ENCODE results near the gene AGBL4.

AGBL4 gene

DNA sequence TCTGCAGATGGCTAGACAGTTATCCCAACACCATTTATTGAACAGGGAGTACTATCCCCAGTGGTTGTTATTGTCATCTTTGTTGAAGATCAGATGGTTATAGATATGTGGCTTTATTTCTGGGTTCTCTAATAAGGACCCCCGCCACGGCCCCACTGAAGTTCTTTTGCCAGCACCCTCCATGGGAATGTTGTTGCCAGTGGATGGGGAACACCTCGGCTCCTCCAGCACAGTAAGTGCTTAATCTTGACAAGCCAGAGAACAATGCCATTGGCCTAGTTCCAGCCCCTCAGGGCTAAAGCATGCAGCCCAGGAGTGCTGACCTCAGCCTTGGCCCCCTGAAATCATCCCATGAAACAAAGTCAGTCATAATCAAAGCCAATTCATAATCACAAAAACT is 337.6 kb downstream of the AGBL4 start:
- DNase-seq: no peak

- DNase-seq: no peak
Observed at GRCh38 chr1:49677706-49678105, 346.0 kb downstream of the AGBL4 start.

- DNase-seq: no peak
Observed at GRCh38 chr1:49651136-49651535, 372.6 kb downstream of the AGBL4 start.

- no peak for DNase-seq
Observed at GRCh38 chr1:49630156-49630555, 393.6 kb downstream of the AGBL4 start.

- no peak for DNase-seq
Observed at GRCh38 chr1:49627781-49628180, 396.0 kb downstream of the AGBL4 start.

DNA sequence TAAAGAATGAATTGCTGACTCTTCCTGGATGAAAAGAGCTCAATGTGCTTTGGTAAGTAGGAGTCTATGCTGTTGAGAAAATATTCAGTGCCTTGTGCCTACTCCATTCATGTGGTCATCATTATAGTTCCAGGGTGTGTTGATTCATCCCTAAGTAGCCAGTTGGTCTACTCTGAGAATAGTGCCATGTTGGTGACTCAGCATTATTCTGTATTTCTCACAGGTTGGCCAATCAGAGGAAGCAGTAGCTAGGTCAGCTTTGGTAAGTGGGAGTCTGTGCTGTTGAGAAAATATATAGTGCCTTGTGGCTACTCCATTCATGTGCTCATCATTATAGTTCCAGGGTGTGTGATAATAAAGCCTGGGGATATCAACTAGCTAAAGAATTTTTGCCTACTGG is 397.3 kb downstream of the AGBL4 start:
- DNase-seq: no peak

- no peak for DNase-seq
Observed at GRCh38 chr1:49622877-49623276, 400.9 kb downstream of the AGBL4 start.

DNA sequence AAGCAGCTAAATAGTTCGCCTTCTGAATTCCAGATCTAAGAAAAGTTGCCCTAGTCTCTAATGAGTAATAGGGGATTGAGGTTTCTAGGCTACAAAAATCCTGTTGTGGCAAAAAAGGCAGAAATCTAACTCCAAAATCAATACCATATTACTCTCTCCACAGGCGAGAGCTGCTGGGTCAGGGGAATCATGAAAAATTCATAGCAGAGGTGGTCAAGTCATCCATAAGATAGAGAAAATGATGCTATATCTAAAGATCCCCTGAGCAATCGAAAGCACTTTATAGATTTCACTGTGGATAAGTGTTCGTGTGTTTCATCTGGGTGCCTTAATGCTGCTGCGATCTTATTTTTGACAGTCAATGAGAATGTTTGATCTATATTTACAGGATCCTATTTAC is 417.7 kb downstream of the AGBL4 start:
- no peak for DNase-seq

- no peak for DNase-seq
Observed at GRCh38 chr1:49597436-49597835, 426.3 kb downstream of the AGBL4 start.

DNA sequence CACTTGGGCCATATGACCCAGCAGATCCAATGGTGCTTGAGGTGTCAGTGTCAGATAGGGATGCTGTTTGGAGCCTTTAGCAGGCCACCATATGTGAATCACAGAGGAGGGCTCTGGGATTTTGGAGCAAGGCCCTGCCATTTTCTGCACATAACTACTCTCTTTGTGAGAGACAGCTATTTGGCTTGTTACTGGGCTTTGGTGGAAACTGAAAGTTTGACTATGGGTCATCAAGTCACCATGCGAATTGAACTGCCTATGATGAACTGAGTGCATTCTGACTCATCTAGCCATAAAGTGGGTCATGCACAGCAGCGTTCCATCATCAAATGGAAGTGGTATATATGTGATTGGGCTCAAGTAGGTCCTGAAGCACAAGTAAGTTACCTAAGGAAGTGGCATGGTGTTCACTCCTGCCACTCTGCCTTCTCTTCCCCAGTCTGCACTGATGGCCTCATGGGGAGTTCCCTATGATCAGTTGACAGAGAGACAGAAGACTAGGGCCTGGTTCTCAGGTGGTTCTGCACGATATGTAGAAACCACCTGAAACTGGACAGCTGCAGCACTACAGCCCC is 447.3 kb downstream of the AGBL4 start:
- DNase-seq: no peak

DNA sequence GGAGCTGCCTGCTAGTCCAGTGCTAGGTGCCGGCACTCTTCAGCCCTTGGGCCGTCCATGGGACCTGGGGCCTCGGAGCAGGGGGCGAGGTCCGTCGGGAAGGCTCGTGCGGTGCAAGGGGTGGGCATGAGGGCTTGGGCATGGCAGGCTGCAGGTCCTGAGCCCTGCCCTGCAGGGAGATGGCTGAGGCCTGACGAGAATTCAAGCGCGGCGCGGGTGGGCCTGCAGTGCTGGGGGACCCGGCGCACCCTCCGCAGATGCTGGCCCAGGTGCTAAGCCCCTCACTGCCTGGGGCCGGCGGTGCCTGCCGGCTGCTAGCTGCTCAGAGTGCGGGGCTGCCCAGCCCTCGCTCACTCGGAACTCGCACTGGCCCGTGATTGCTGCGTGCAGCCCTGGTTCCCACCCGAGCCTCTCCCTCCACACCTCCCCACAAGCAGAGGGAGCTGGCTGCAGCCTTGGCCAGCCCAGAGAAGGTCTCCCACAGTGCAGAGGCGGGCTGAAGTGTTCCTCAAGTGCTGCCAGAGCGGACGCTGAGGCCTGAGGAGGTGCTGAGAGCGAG is 467.0 kb downstream of the AGBL4 start:
- DNase-seq: no peak

GRCh38 chr1:49552101-49552500 is 471.7 kb downstream of the AGBL4 start:
- no peak for DNase-seq

DNA sequence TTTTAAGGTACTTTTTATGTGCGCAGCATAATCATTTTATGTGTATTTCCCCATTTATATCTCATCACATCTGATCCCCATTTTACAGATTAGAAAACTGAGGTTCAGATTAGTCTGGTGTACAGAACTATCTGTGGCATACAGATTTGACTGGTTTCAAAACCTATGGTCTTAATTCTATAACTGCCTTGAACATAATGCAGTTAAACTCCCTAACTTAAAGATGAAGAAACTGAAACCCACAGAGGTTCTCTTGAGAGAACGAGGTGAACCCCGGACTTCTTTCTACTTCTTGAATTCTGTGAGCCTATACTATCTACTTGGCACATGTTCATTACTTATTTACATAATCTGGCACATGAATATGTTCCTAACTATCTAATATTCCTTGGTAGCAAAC is 479.1 kb downstream of the AGBL4 start:
- no peak for DNase-seq

- no peak for DNase-seq
Observed at GRCh38 chr1:49541096-49541752, 482.5 kb downstream of the AGBL4 start.

GRCh38 chr1:49527606-49528305 is 496.0 kb downstream of the AGBL4 start:
- DNase-seq: no peak

GRCh38 chr1:49526672-49527071 is 497.1 kb downstream of the AGBL4 start:
- DNase-seq: no peak

- no peak for DNase-seq
Observed at GRCh38 chr1:49523764-49524163, 500.0 kb downstream of the AGBL4 start.

DNA sequence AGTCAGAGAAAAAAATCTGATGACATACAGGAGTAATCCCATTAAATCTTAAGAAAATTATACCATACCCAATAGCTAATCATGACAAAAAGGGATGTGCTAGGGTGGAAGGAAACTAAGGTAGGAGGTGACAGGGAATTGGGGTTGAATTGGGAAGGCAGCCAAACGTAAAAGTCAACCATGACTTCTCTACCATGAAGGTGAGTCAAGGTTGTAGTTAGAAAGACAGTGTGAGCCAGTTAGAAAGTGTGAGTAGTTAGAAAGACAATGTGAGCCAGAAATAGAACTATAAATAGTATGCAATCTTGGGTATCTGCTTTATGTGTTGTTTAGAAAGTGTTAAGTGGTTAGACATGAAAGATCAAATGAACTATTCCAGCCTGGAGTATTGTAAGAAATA is 556.8 kb downstream of the AGBL4 start:
- no peak for DNase-seq

- DNase-seq: no peak
Observed at GRCh38 chr1:49465486-49466185, 558.1 kb downstream of the AGBL4 start.

- no peak for DNase-seq
Observed at GRCh38 chr1:49448200-49448599, 575.6 kb downstream of the AGBL4 start.

- no peak for DNase-seq
Observed at GRCh38 chr1:49436865-49437264, 586.9 kb downstream of the AGBL4 start.

DNA sequence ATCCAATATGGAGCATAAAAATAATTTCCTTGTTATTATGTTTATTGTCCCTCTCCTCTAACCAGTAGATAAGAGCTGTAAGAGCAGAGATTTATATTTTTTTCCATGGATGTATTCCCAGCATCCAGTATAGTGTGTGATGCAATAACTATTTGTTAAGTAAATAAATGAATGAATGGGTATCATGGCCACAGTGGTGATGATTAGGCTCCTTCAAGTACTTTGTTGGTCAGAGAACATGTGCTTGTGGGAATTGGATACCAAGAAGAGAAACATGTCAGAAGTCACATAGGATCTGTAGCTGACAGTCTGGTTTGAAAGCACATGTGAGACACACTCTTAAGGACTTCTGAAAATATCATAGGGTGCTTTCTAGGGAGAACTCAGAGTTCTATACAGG is 588.5 kb downstream of the AGBL4 start:
- DNase-seq: no peak

DNA sequence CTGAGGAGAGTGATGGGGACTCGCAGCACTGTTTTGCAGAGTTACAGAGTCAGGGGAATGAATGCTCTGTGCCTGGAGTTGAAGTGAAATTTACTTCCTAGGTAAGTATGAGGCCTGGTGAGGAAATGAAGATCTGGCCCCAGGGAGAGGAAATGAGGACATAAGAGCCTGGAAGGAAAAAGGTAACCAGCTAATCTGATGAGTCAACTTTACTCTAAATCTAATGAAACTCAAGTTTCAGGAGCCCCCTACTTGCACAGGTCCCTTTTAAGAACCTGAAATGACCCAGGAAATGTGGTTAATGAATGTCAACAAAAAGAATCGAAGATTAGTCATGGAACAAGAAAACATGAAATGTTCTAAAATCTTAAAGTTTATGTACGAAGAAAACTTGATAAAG is 599.0 kb downstream of the AGBL4 start:
- no peak for DNase-seq

DNA sequence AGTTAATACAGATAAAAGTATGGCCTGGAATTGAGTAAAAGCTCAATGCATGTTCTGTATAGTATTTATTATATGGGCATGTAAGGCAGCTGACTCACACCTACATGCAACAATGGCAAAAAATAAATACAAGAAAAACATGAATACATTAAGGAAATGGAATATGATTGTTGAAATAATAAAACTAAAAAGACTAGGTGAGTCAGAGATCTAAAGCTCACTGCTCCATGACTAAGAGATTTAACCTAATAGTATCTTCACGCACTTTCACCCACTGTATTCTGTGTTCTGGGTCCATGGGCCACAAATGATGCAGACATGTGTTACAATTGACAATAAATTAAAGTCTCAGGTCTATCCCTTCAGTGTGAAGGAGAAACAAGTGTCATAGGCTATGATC is 607.0 kb downstream of the AGBL4 start:
- no peak for DNase-seq
